CD4-positive, alpha-beta T cell treated with Interferon gamma for 1 hour (primary cell): ENCODE results near the gene PSMC3.

Experiments used
- DNase-seq: peaks from one replicate; pipeline ENCODE4 v3.0.0-alpha.2; 2020

The PSMC3 gene

DNA sequence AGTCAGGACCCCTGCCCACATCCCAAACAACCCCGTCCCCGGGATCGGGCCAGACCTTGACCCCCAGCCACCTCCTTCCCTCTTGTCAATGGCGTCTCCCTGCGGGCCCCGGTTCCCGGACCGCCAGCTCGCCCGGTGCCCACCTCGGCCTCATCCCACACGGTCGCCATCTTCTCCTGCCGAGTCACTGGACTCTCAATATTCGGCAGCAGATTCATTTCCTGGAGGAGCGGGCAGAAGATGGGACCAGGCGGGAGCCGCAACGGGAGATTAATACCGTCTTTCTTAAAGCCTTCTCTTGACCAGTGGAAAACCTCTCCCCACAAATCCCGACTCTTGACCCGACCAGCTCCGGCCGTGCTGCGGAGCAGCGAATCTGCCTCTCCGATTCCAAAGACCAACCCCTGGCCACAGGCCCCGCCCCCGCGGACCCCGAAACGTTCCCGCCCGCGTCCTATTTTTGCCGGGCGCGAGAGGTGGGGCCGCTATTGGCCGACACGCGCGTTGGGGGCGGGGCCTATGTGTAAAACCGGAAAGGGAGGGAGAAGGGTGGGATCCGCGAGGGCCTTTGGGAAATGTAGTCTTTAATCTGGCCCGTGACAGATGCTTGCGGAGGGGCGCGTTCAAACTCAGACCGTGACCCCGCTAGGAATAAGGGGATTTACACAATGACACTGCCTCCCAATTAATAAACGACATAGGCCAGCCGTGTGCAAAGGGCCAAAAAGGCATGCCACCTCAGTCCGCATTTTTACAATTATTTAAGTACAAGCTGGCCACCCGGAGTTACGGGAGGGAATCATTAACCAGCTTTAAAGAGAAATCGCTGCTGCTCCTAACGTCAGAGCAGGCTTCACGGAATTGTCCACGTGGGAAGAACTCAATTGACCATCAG is at the start of gene PSMC3:
PSMC3 (minus strand) TSS at position 378 of the 895 bp plus-strand sequence; CDS start at position 218, 160 bp downstream.
- peak; percentile 96 for DNase-seq

DNA sequence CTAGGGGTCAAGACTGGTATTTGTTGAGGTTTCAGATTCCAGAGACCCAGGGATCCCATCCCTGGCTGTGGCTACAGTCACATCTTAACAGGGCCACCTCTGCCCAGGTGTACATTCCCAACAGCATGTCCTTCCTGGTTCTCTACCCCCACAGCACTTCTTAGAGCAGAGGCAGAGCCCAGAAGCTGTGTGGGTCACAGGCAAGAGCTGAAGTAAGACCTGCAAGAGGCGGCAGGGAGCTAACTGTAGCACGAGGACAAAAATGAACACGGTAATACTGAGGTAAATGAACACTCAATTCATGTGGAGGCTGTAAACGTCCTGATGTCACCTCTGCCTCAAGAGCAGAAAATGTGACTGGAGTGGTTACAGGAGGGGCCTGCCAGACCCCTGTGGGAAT is 44.4 kb upstream of the PSMC3 start:
- no peak for DNase-seq

DNA sequence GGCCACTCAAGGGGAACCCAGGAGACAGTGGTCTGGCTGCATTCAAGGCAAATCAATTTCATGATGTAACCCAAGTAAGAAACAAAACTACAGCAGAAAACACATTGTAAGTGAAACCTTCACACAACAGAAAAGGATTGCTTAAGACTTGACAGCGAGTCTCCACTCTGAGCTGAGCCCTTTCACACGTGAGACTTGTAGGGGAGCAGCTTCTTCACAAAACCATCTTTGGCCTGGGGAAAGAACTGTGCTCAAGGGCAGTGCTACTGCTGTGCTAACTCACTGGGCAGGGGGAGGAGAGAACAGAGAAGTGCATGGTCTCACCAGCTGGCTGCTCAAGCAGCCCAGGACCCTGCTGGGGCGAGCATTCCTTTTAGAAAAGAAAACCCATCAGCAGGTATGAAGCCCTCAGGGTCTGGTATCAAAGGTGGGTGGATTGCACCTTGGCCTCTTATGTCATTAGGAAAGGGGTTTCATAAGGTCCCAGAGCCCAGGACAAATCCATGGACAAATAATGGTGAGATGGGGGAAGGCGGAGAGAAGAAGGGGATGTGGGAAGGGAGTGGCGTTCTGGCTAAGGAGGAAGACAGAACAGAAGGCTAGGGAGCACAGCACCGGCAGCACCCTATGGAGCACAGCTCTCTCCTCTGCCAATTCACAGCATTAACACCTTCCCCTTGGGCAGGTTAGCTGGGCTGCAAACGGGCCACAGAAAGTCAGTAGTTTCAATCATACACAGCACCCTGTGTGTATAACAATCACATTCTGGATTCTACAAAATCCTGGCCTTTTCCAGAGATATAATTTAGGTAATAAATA is 43.3 kb upstream of the PSMC3 start:
- DNase-seq, result no peak

DNA sequence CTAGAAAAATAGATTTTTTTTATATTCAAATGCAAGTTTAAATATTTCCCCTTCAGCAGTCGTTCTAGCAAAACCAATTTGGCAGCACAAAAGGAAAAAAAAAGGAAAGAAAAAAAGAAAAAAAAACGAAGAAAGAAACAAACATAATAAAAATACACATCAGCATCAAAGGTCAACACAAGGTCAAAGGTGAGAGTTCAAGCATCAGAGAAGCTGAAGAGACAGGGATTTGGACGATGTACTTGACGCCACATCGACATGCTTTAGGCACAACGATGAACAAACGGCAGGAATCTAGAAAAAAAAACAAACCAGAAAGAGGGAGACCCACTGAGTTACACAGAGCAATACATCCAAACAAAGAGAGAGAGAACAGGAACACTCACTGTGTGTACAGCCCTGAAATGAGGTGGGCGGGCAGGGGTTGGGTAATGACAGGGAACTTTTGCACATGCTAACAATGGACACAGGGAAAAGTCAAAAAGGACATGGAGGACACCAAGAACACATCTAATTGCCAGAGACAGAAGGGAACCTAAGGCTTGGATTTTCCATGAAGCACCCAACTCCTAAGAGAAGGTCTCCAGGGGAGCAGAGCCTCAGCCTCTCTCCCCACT is 42.5 kb upstream of the PSMC3 start:
- no peak for DNase-seq

DNA sequence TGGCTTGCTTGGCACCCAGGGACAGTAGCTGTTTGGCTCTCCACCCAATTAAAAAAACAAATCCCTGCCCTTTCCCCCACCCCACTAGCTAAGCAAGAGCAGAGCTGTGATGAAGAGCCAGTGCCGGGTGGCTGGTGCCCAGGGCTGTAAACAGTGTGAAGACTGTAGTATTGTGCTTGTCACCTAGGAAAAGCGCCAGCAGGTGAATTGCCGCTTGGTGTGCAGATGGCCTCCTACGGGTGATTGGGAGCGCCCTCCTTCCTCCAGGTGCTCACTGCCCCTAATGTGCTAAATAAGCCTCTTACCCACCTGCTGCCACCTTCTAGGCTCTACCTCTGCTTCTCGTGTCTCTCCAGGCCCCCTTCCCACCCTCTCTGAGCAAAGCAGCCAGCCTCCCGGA is 41.1 kb upstream of the PSMC3 start:
- no peak for DNase-seq

DNA sequence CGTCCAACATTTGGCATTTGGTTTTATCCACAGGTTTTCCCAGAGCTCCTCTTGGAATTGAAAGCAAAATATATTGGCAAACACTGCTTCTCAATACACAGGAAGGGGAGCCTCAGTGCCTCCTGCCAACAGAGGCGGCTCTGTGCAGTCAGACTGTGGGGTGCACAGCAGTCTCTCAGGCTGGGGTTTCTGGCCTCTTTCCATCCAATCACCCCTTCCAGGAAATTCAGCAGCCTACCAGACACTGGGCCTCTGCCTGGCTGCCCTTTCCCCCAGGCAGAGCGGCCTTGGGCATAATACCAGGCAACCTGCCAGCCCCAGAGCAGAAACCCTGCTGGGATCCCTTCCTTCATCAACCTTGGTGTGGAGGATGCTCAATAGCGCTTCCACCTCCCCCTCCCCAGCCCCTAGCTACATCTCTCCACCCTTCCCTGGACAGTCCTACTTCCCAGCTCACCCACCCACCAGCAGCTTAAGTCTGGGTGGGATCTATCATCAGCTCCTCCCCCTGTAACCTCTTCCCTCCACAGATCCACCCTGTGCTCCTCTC is 40.5 kb upstream of the PSMC3 start:
- no peak for DNase-seq

DNA sequence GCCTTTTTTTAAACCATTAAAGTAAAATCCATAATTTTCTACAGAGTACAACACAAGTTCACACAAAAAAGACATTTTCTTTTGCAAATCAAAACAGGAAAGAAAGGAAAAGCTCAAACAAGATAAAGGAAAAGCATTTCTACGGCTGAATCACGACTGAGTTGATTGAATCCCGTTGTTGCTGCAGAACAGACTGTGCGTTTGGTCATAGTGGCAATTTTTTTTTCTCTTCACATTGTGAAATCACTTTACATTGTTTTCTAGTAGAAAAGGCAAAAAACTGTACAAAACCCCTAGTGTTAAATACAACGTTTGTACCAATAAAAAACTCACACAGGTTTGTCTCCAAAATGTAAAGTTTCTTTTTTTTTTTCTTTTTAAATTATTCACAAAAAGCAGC is 40.0 kb upstream of the PSMC3 start:
- no peak for DNase-seq

DNA sequence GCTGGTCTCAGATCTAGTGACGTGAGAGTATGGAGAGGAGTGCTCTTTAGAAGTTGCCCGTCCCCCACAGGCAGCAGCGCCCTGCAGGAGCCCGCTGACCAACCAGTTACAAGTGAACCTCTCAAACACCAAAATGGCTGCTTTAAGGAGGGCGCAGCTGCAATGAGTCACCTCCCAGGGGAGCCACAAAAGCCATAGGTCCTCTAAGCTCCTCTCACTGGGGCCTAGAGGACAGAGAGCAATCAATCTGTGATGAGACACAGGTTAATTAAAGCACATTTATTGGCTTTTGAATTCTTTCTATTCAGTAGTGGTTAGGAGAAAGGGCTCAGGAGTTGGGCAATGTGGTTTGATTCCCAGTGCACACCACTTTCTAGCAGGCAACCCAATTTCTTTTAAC is 38.2 kb upstream of the PSMC3 start:
- no peak for DNase-seq

DNA sequence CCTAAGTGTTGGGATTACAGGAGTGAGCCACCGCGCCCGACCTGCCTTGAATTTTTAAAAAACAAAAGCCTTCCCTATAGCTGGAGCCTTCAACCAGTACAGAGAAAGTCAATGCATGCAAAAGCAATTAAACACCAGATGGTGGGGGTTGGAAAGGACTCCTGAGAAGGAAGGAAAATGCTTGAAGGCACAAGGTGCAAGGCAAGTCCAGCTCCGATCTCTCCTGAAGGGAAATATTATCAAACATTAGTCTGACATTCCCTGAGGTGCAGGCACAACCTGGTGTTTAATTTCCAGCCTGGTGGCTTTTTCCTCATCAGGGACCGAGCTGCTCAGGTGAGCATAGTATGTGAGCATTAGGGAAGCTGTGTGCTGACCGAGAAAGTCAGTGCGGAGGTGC is 35.6 kb upstream of the PSMC3 start:
- no peak for DNase-seq

DNA sequence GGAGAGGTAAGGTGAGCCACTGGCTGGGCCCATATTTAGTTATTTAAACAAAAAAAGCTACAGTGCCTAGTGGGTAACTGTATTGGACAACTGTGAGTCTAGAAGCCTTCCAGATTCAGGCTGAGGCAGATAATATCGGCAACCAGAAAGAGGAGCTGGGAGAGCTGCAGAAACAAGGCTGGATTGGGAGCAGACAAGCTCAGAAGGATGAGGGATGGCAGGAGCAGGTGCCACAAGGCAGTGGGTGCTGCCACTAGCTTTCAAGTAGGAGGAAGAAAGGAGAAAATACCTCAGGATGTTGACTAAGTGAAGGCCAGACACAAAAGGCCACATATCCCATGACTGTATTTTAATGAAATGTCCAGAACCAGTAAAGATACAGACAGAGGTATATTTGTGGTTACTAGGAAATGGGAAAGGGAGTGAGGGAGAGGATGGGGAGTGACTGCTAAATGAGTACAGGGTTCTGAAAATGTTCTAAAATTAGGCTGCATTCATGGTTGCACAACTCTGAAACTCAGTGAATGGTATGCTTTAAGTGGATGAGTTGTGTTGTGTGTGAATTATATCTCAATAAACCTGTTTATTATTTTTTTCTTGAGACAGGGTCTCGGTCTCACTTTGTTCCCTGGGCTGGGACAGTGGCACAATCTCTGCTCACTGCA is 34.5 kb upstream of the PSMC3 start:
- no peak for DNase-seq

DNA sequence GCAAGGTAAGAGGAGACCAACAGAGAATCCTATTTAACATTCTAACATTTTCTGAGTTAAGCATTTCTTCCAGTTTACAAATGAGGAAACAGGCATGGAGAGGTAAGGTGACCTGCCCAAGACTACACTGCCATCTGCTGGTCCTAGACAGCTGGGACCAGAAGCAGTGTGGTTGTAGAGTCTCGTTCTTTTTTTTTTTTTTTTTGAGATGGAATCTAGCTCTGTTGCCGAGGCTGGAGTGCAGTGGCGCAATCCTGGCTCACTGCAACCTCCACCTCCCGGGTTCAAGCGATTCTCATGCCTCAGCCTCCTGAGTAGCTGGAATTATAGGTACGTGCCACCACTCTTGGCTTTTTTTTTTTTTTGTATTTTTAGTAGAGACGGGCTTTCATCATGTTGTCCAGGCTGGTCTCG is 28.0 kb upstream of the PSMC3 start:
- peak; percentile 79 for DNase-seq

DNA sequence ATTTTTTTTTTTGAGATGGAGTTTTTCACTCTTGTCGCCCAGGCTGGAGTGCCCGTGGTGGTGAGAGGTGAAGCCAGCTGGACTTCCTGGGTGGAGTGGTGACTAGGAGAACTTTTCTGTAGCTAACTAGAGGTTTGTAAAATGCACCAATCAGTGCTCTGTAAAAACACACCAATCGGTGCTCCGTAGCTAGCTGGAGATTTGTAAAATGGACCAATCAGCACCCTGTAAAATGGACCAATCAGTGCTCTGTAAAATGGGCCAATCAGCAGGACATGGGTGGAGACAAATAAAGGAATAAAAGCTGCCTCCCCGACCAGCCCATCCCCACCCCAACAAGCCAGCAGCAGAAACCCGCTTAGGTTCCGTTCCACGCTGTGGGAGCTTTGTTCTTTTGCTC is 27.1 kb upstream of the PSMC3 start:
- no peak for DNase-seq

DNA sequence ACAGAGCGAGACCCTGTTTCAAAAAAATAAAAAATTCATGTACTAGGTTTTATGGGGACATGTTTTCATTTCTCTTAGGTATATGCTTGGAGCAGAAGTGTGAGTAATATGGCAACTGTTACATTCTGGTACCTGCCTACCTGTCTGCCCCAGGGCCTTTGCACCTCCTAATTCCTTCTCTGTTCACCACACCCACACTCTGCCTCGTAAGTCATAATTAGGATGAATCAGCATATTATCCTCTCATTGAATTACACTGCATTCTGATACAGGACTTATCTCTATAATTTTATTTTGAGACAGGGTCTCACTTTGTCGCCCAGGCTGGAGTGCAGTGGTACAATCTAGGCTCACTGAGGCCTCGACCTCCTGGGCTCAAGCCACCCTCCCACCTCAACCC is 25.8 kb upstream of the PSMC3 start:
- no peak for DNase-seq

DNA sequence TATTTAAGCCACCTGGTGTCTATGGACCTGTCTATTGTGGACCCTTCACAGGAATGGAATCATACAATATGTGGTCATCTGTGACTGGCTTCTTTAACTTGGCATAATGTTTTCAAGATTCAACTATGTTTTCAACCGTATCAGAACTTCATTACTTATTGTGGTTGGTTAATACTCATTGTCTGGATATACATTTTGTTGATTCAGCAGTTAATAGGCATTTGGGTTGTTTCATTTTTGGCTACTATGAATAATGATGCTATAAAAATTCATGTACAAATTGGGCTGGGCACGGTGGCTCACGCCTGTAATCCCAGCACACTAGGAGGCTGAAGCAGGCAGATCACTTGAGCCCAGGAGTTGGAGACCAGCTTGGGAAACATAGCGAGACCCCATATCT is 25.2 kb upstream of the PSMC3 start:
- DNase-seq, result no peak

DNA sequence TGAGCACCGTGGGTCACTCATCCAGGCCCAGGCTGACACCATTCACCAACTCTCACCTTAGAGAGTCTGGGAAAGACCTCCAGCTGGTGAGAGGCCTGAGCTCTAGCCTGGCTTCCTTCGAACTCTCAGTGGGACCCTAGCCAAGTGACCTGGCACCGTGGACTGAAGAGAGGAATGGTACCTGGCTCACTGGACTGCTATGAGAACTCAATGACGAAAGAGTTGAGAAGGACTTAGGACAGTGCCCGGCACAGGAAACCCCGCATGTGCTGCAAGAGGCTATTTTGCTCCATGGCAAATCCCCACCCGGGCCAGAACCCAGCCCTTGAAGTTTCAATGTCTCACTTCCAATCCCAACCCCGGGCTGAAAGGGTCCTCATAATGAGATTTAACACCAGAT is 23.3 kb upstream of the PSMC3 start:
- DNase-seq, result no peak

DNA sequence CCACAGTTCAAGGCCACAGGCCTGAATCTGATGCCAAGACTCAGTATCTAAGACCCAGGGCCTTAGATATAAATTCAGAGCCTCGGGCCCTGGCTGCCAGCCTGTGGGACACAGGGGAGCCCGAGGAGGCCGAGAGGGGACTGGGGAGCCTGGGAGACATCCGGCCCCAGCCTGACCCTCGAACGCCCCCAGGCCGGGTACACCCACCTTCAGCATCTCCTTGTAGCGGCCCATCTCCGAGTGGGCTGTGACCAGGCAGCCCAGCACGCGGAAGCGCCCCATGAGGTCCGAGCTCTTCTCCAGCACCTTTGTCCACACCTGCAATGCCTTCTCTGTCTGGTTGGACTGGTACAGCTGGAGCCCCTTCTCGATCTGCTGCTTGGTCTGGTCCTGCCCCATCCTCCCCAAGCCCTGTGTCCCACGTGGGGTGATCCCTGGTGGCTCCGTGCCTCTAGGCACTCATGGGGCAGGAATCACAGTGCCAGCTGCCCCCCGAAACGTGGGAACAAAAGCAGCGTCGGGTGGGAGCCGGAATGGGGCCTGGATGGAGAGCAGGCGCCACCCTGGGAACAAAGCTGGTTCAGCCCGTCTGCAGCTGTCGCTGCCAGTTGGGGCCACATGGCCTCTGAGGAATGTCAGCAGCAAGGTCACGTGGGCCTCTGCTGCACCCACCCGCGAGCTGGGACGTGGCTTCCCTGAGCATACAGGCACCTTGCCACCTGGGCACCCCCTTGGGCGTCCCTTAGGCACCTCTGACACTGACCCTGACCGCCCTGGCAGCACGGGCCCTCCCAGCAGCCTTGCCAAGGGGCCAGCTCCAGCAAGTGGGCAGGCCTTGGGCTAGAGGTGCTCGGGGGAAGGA is 22.6 kb upstream of the PSMC3 start, which contains the start of gene RAPSN:
RAPSN (minus strand) TSS at position 571 of the 862 bp plus-strand sequence; CDS start at position 399, 172 bp downstream.
- no peak for DNase-seq

DNA sequence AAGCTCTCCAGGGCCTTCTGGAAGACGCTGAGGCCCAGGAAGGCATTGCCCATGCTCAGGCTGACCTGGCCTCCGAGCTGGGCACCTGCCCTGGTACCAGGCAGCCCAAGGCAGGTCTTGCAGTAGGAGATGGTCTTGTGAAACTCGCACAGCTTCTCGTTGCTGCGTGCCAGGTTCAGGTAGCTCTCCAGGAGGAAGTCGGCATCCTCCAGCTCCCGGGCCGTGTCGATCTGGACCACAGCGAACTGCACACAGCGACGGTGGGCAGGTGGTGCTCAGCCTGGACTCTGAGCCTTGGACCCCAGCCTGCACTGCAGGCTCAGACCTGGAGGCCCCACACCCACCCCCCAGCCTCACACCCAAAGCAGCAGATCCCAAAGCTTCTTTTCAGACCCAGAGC is 21.7 kb upstream of the PSMC3 start:
- DNase-seq, result no peak

DNA sequence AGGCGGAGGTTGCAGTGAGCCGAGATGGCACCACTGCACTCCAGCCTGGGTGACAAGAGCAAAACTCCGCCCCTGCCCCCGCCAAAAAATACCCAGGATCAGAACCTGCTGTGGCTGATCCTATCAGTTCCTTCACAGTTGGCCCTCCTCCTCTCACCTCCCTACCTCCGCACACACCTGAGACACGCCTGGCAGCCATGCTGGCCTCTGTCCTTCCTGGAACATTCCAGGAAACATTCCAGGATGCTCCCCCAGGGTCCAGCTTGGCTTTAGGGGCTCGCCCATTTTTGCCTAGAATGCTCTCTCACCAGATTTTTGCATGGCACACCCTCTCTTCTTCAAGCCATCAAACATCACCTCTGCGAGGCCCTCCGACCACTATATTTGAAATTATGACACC is 20.6 kb upstream of the PSMC3 start:
- no peak for DNase-seq

DNA sequence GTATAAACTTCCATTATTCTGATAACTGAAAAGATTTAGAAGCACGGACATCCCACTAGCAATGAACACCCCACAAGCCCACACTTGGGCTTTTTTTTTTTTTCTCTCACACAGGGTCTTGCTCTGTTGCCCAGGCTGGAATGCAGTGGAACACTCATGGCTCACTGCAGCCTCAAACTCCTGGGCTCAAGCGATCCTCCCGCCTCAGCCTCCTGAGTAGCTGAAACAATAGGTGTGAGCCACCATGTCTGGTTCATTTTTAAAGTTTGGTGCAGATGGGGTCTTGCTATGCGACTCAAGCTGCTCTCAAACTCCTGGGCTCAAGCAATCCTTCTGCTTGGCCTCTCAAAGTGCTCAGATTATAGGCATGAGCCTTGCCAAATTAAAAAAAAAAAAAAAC is 19.6 kb upstream of the PSMC3 start:
- no peak for DNase-seq

DNA sequence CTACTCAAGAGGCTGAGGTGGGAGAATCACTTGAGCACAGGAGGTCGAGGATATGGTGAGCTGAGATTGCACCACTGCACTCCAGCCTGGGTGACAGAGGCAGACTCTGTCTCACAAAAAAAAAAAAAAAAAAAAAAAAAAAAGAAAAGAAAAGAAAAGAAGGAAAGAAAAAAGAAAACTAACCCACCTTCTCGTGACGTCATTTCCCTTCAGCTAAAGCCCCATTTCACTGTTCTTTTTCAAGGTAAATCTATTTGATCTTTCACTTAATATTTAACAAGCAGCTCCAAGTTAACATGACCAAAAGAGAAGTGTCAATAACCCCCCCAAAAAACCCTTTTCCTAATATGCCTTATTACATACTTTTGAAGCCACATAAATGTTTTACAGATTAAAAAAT is 17.6 kb upstream of the PSMC3 start:
- no peak for DNase-seq

DNA sequence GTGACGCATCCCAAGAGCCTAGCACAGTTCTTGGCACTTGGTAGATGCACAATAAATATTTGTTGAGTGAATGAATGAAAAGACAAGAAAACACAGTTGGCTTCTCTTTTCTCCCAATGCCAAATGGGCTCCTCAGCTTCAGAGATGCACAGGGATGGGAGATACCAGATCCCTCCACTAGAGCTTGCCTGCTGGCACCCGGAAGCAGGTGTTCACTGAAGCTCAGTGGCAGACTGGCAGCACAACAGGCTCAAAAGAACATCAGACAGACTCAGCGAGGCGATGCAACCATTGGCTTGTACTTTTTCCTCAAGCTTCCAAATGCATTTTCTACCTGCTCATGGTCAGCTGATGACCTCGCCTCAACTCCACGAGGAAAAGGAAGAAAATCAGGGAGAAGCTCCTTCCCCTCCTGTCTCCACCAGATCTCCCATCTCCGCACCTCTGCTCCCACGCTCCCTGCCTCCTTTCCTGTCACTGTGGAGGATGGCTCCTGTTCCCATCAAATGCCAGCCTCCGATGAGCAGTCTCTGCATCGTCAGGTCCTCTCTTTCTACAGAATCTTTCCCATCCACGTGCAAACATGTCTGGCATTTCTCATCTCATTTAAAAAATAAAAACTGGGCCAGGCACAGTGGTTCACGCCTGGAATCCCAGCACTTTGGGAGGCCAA is 16.9 kb upstream of the PSMC3 start:
- no peak for DNase-seq
